GM10248 (cell line): Measurements from ENCODE around the gene NTN4.

ENCODE experiments used
- CTCF ChIA-PET: fragments of 300-600 bp; sonication (Branson Sonifier 250); formaldehyde crosslinking; extraction: SDS; loops from one replicate; lab custom pipeline; 2021; ENCODE audit warnings: antibody characterized with exemption; lab: Yijun Ruan, JAX
- POLR2A ChIA-PET: fragments of 350-650 bp; sonication (Branson Sonifier 250); formaldehyde crosslinking; extraction: SDS; loops from one replicate; lab custom pipeline; 2020; ENCODE audit warnings: antibody characterized with exemption; lab: Yijun Ruan, JAX
- DNase-seq: peaks from one replicate; pipeline ENCODE4 v3.0.0; 2012; ENCODE audit errors: extremely low spot score
- CTCF ChIP-seq: IDR thresholded peaks from 2 replicates; pipeline ENCODE4 v1.5.1; 2012; ENCODE audit warnings: mild to moderate bottlenecking, low read depth; ENCODE audit errors: extremely low read depth, missing control alignments, control extremely low read depth

The NTN4 gene

DNA sequence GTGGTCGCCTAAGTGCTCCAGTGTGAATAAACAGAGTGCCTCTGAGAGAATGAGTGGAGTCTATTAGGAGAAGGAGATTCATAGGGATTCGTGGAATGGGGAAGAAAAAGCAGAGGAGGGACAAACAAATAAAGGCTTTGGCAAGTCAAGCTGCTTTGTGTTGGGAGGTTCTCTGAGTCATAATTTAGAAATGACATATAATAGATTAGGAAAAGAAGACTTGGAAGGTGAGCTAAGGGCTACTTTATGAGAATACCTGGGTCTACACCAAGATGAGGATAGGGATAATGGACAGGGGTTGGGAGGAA is 6.4 kb upstream of the NTN4 start:
- POLR2A ChIA-PET, result no interaction called here
- no peak for TF ChIP-seq CTCF
- no peak for DNase-seq
- CTCF ChIA-PET, result interaction anchor here (1.2 to 1.5 kb wide), 2 partner anchors 13 to 146 kb away, joined by 3 read pairs; partner anchors contain the start of genes AMDHD1 and CCDC38

DNA sequence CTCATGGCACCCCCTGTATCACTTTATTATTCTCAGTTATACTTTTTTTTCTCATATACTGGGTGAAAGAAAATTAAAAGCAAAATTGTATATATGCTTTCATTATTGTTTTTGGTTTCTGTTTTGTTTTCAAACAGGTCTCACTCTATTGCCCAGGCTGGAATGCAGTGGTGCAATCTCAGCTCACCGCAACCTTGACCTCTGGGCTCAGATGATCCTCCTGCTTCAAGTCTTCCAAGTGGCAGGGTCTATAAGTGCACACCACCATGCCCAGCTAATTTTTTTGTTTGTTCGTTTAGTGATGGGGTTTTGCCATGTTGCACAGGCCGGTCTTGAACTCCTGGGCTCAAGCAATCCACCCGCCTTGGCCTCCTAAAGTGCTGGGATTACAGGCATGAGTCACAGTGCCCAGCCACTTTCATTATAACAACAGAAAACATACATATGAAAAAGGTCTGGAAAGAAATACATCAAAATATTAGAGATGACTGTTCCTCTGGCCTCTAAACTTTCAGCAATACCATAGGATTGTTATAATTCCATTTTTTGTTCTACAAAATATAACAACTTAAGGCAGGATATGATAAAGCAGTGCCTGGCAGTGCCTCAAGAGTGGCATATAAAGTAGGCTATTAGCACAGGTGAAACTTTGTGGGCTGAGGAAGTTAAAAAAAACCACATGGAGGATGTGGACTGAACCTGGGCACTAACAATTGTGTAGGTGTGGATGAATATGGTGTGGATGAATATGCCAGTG is 5.8 kb upstream of the NTN4 start:
- DNase-seq, result no peak
- no peak for TF ChIP-seq CTCF
- ChIA-PET POLR2A (no interaction called here), CTCF (no interaction called here)

- CTCF ChIA-PET, result no interaction called here
- no peak for TF ChIP-seq CTCF
- POLR2A ChIA-PET, result no interaction called here
- DNase-seq, result peak; percentile 24
These were observed 619 bp upstream of the NTN4 start for GRCh38 chr12:95790917-95791849.

- POLR2A ChIA-PET, result no interaction called here
These were observed 1.2 kb downstream of the NTN4 start for GRCh38 chr12:95789126-95790032.

DNA sequence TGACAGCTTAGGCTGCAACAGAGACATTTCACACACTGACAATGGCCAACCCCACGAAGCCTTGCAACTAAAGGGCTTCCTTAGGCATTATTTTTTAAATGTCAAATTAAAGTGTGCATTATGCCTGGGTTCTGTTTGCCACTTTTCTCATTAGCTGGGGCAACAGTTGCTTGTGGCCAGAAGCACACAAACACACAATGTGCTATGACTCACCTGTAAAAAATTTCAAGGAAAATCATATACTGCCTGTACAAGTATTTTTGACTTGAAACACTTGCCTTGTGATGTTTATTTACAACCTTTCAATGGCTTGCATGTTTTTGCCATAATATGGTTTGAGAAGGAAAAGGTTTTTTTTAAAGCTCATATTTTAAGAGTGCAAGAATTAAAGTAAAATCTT is 1.9 kb downstream of the NTN4 start:
- CTCF ChIA-PET, result no interaction called here
- TF ChIP-seq CTCF, result no peak
- no peak for DNase-seq
- POLR2A ChIA-PET, result no interaction called here

More at GRCh38 chr12:95789126-95790032, 1.2 kb downstream of the NTN4 start:
- TF ChIP-seq CTCF, result no peak
- DNase-seq, result no peak
- CTCF ChIA-PET, result no interaction called here

DNA sequence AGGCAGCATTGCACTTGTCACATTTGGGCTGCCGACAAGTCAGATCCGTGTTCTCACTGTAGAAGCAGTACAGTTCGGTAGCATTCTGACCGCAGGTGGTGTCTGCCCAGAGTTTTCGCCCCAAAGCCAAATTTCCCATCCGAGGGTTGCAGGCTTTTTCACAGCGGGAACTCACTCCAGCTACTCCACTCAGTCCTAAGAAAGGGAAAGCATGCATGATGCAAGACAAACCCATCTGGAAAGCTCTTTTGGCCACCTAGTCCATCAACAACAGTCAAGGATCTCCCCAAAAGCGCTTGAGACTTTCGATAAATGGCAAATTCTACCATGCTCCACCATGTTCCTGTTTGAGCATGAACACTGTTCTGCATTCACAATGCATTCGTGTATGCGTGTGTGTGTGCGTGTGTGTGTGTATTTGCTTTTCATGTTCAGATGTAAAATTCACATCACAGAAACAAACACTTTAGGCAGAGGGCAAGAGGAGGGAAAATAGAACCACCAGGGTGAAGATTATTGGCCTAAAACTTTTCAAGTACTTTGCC is 3.2 kb downstream of the NTN4 start:
- TF ChIP-seq CTCF, result no peak

More for the DNA sequence above, 3.2 kb downstream of the NTN4 start:
- no peak for DNase-seq
- ChIA-PET CTCF (interaction anchor here (1.6 kb wide), 1 partner anchor 12 kb away, joined by 4 read pairs; no protein-coding TSS in a partner anchor), POLR2A (no interaction called here)
